Epithelial cell of esophagus (primary cell): Measurements from ENCODE around the gene BMP2.

Experiments used
- DNase-seq: peaks from one replicate; pipeline ENCODE4 v3.0.0; 2010; ENCODE audit warnings: low read depth
- H3K4me3 ChIP-seq: 2 replicates; pipeline ENCODE4 v1.5.1; 2011; ENCODE audit warnings: mild to moderate bottlenecking, low read length, control low read depth
- TF ChIP-seq, protein P1 (sequence below): IDR thresholded peaks from 2 replicates; pipeline ENCODE4 v1.5.1; 2011; ENCODE audit warnings: low read depth, mild to moderate bottlenecking, low read length, control low read depth, inconsistent platforms; ENCODE audit not compliant: insufficient read depth; ENCODE audit errors: missing control alignments

Gene BMP2

DNA sequence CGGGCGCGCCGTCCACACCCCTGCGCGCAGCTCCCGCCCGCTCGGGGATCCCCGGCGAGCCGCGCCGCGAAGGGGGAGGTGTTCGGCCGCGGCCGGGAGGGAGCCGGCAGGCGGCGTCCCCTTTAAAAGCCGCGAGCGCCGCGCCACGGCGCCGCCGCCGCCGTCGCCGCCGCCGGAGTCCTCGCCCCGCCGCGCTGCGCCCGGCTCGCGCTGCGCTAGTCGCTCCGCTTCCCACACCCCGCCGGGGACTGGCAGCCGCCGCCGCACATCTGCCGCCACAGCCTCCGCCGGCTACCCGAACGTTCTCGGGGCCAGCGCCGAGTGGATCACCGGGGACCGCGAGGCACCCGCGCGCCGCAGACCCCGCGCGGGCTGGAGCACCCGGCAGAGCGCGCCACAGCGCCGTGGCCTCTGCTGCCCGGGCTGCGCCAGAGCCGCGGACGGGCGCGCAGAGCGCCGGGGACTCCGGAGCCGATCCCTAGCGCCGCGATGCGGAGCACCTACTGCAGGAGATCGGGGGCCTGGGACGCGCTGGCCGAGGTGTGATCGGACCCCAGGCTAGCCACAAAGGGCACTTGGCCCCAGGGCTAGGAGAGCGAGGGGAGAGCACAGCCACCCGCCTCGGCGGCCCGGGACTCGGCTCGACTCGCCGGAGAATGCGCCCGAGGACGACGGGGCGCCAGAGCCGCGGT lies at the start of gene BMP2:
TSS of gene BMP2 (plus strand) at position 151 of the 692 bp plus-strand sequence. CDS start 2,441 bp downstream, outside the sequence.
- peak; percentile 73 for DNase-seq
- peak within 1 kb of the TSS; percentile 77 for H3K4me3 ChIP-seq
- TF ChIP-seq, protein P1, sequence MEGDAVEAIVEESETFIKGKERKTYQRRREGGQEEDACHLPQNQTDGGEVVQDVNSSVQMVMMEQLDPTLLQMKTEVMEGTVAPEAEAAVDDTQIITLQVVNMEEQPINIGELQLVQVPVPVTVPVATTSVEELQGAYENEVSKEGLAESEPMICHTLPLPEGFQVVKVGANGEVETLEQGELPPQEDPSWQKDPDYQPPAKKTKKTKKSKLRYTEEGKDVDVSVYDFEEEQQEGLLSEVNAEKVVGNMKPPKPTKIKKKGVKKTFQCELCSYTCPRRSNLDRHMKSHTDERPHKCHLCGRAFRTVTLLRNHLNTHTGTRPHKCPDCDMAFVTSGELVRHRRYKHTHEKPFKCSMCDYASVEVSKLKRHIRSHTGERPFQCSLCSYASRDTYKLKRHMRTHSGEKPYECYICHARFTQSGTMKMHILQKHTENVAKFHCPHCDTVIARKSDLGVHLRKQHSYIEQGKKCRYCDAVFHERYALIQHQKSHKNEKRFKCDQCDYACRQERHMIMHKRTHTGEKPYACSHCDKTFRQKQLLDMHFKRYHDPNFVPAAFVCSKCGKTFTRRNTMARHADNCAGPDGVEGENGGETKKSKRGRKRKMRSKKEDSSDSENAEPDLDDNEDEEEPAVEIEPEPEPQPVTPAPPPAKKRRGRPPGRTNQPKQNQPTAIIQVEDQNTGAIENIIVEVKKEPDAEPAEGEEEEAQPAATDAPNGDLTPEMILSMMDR = no peak

DNA sequence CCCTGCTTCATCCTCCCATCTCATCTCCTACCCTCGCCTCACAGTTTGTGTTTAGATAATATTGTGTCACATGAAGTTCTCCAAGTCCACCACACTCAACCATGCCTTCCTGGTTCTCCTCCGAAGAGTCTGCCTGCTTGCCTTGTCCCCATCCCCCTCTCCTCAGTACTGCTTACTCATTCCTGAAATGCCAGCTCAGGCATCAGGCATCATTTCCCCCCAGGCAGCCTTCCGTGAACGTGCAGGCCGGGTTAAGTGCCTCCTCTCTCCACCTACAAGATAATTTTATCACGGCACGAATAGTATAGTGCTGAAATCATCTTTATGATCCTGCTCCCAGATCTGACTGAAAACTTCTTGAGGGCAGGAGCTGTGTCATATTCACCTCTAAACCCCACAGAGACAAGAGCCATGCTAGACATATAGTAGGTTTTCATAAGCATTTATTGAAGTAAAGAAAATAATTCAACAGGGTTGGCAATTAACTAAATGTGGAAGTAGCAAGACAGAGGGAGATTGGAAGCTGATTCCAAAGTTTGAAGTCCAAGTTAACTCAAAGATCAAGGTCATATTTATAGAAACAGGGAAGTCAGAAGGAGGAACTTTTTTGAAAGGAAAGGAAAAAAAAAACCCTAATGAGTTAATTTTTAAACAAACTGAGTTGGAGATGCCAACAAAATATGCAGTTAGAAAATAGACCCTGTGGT lies 48.7 kb upstream of the BMP2 start:
- DNase-seq = peak; percentile 97
- TF ChIP-seq, protein P1 = no peak
- no peak overlapping the region for H3K4me3 ChIP-seq

DNA sequence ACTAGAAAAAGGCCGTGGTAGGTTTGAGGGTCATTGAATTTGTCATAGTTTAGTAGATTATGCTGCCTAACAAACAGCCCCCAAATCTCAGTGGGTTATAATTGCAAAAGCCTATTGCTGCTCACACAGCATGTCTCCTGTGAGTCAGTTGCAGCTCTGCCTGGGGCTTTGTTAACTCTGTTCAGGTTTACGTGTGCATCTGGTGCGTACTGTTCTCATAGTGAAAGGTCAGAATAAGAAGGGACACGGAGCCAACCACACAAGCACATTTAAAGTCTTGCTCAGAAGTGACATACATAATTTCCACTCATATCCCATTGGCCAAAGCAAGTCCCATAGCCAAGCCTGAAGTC lies 48.1 kb upstream of the BMP2 start:
- DNase-seq = no peak
- no peak overlapping the region for H3K4me3 ChIP-seq
- TF ChIP-seq, protein P1 = no peak

DNA sequence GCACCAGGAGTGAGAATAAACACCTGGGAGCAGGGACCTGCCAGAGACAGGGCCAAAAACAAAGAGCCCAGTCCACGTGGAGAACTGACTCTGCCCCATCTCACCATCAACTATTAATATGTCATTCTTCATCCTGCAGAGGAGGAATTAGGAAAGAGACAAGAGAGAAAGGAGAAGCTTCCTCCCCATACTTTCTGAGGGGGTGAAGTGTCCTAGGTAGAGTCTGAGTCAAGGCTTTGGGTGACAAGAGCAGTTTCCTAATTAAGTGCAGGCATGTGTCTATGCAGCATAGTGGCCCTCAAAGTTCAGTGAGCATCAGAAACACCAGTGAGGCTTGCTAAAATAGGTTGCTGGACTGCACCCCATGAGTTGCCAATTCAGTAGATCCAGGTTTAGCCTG lies 40.7 kb upstream of the BMP2 start:
- TF ChIP-seq, protein P1 = no peak
- H3K4me3 ChIP-seq = no peak overlapping the region
- DNase-seq = no peak

DNA sequence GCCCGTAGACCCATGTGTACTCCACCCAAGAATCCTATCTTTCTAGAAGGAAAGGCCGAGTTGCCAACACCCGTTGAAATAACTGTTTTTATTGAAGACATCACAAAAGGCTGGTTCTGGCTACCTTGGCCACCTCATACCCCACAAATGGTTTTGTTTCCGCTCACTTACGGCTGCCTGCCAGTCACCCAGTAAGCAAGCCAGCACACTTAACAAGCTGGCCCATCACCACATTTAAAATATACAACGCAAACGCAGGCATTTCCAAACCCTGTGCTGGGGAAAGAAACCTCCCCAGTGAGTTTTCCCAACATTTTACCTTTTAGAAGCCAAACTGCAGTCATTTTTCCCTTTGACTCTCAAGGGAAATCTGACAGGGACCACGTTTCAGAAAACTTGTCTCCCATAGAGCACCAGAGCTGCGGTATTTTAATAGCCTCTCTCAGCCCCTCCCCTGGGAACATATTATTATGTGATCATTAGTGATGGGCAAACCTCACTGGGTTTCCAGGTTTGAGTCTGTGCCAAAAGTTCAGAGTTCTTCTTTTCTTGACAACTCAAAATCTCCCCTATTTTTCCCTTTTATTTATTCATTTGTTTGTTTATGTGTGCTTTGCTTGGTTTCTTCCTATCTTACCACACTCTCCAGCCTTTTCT lies 36.7 kb upstream of the BMP2 start:
- H3K4me3 ChIP-seq = no peak overlapping the region
- TF ChIP-seq, protein P1 = no peak
- DNase-seq = no peak

DNA sequence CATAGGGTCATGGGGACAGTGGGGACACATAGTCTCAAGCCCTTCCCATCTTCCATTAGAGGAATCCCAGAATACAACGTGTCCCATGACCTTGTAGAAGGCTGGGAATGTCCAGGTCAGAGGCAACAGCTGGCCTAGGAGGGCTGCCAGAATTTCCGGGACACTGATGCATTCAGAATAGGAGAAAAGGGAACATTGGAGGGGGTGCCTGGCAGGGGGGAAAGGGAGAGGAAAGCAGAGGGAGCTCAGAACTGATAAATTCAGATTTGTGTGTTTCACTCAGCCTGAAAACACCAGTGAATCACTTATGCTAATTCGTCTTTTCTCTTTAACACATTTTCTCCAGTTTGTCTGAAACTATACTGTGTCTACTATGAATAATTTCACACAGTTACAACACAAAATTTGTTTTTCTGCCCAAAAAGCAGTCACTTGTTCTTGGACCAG lies 35.5 kb upstream of the BMP2 start:
- TF ChIP-seq, protein P1 = no peak
- no peak overlapping the region for H3K4me3 ChIP-seq
- no peak for DNase-seq
